Activated CD4-positive, alpha-beta T cell treated with anti-CD3 and anti-CD28 coated beads, Interleukin-2, amount 50 U/mL, for 4 hours (primary cell): ENCODE results near the gene PTPRT.

Source experiments
- DNase-seq, 2 experiments: peaks; one replicate each; pipeline ENCODE4 v3.0.0-alpha.2; 2020

Gene PTPRT

GRCh38 chr20:42697962-42698361, 491.7 kb downstream of the PTPRT start:
- no peak for DNase-seq

GRCh38 chr20:42690842-42691437, 498.8 kb downstream of the PTPRT start:
- no peak for DNase-seq

GRCh38 chr20:42688576-42688975, 501.1 kb downstream of the PTPRT start:
- no peak for DNase-seq

- no peak for DNase-seq
Observed at GRCh38 chr20:42686057-42686456, 503.6 kb downstream of the PTPRT start.

GRCh38 chr20:42678895-42679294, 510.8 kb downstream of the PTPRT start:
- no peak for DNase-seq

GRCh38 chr20:42656130-42656529, 533.6 kb downstream of the PTPRT start:
- DNase-seq = no peak

GRCh38 chr20:42652266-42652665, 537.4 kb downstream of the PTPRT start:
- no peak for DNase-seq

GRCh38 chr20:42650191-42650746, 539.4 kb downstream of the PTPRT start:
- DNase-seq = no peak

- no peak for DNase-seq
Observed at GRCh38 chr20:42649748-42650147, 540.0 kb downstream of the PTPRT start.

GRCh38 chr20:42646250-42646649, 543.5 kb downstream of the PTPRT start:
- no peak for DNase-seq

- no peak for DNase-seq
Observed at GRCh38 chr20:42641886-42642285, 547.8 kb downstream of the PTPRT start.

- no peak for DNase-seq
Observed at GRCh38 chr20:42639140-42639539, 550.6 kb downstream of the PTPRT start.

- DNase-seq = no peak
Observed at GRCh38 chr20:42635699-42636411, 553.9 kb downstream of the PTPRT start.

- DNase-seq = no peak
Observed at GRCh38 chr20:42634156-42634555, 555.5 kb downstream of the PTPRT start.

GRCh38 chr20:42628683-42629082, 561.0 kb downstream of the PTPRT start:
- no peak for DNase-seq

- no peak for DNase-seq
Observed at GRCh38 chr20:42613076-42613475, 576.6 kb downstream of the PTPRT start.

- DNase-seq = no peak
Observed at GRCh38 chr20:42611889-42612837, 577.5 kb downstream of the PTPRT start.

GRCh38 chr20:42611423-42611822, 578.3 kb downstream of the PTPRT start:
- no peak for DNase-seq

GRCh38 chr20:42610070-42610469, 579.6 kb downstream of the PTPRT start:
- no peak for DNase-seq

- no peak for DNase-seq
Observed at GRCh38 chr20:42609618-42610017, 580.1 kb downstream of the PTPRT start.

- no peak for DNase-seq
Observed at GRCh38 chr20:42604998-42605956, 584.4 kb downstream of the PTPRT start.

GRCh38 chr20:42603655-42604054, 586.1 kb downstream of the PTPRT start:
- no peak for DNase-seq
